Measurements from ENCODE around the gene METTL8.

Gene METTL8

GRCh38 chr2:171289991-171290390, 143.8 kb downstream of the METTL8 start:
- TF ChIP-seq CTCF (IDR thresholded peaks at IDR 0.05; ENCODE audit: low read depth, low read length, missing control alignments) = no peak
- in situ Hi-C loops (cut with HindIII; ENCODE audit: low sequenced_read_pairs) = no loop called here
- no peak overlapping the region for H3K4me3 ChIP-seq (ENCODE audit: low read depth, low read length)
- DNase-seq (ENCODE audit: low read depth) = no peak

GRCh38 chr2:171289316-171289715, 144.5 kb downstream of the METTL8 start:
- TF ChIP-seq CTCF (IDR thresholded peaks at IDR 0.05; ENCODE audit: low read depth, low read length, missing control alignments) = no peak
- in situ Hi-C loops (cut with HindIII; ENCODE audit: low sequenced_read_pairs) = no loop called here
- no peak overlapping the region for H3K4me3 ChIP-seq (ENCODE audit: low read depth, low read length)
- no peak for DNase-seq (ENCODE audit: low read depth)

GRCh38 chr2:171287611-171288010, 146.2 kb downstream of the METTL8 start:
- DNase-seq (ENCODE audit: low read depth) = no peak
- no peak overlapping the region for H3K4me3 ChIP-seq (ENCODE audit: low read depth, low read length)
- in situ Hi-C loops (cut with HindIII; ENCODE audit: low sequenced_read_pairs) = no loop called here
- no peak for TF ChIP-seq CTCF (IDR thresholded peaks at IDR 0.05; ENCODE audit: low read depth, low read length, missing control alignments)

- no peak overlapping the region for H3K4me3 ChIP-seq (ENCODE audit: low read depth, low read length)
- no peak for TF ChIP-seq CTCF (IDR thresholded peaks at IDR 0.05; ENCODE audit: low read depth, low read length, missing control alignments)
- in situ Hi-C loops (cut with HindIII; ENCODE audit: low sequenced_read_pairs) = no loop called here
- DNase-seq (ENCODE audit: low read depth) = no peak
Observed at GRCh38 chr2:171287036-171287571, 146.7 kb downstream of the METTL8 start.

GRCh38 chr2:171281110-171281509, 152.7 kb downstream of the METTL8 start:
- TF ChIP-seq CTCF (IDR thresholded peaks at IDR 0.05; ENCODE audit: low read depth, low read length, missing control alignments) = no peak
- H3K4me3 ChIP-seq (ENCODE audit: low read depth, low read length) = no peak overlapping the region
- DNase-seq (ENCODE audit: low read depth) = no peak
- in situ Hi-C loops (cut with HindIII; ENCODE audit: low sequenced_read_pairs) = no loop called here

GRCh38 chr2:171279983-171280790, 153.6 kb downstream of the METTL8 start:
- in situ Hi-C loops (cut with HindIII; ENCODE audit: low sequenced_read_pairs) = no loop called here
- TF ChIP-seq CTCF (IDR thresholded peaks at IDR 0.05; ENCODE audit: low read depth, low read length, missing control alignments) = no peak
- no peak for DNase-seq (ENCODE audit: low read depth)
- H3K4me3 ChIP-seq (ENCODE audit: low read depth, low read length) = no peak overlapping the region
